Common myeloid progenitor, CD34-positive (primary cell): ENCODE results near the gene DTNB.
"Not testable (repeated sequence)": the region's sequence is repeated elsewhere in the genome, so short reads cannot be mapped to it uniquely, and the experiment has no call there.

Experiments
- CTCF ChIA-PET: fragments of 350-600 bp; sonication (Branson Sonifier 250); formaldehyde crosslinking; loops from one replicate; lab custom pipeline; 2021; ENCODE audit warnings: antibody characterized with exemption; lab: Charles Lee
- POLR2A ChIA-PET: fragments of 350-600 bp; sonication (Branson Sonifier 250); formaldehyde crosslinking; loops from one replicate; lab custom pipeline; 2021; ENCODE audit warnings: antibody characterized with exemption; lab: Charles Lee
- DNase-seq, 3 donors: peaks; one replicate each; pipeline versions ENCODE4 v3.0.0 to v3.0.0-alpha.2; 2013
- H3K27ac ChIP-seq, 2 experiments: 1 replicate in 1 of 2; 2 replicates in 1 of 2; pipeline ENCODE4 v1.7.0; 2013; ENCODE audit warnings: inconsistent platforms in 2 of 2, low read length in 2 of 2, mild to moderate bottlenecking in 2 of 2, low read depth in 1 of 2, moderate library complexity in 1 of 2; ENCODE audit not compliant: severe bottlenecking in 2 of 2, insufficient read depth in 1 of 2, poor library complexity in 1 of 2
- H3K27me3 ChIP-seq, 5 experiments: replicated peaks in 2 of 5; 1 replicate in 3 of 5; 2 replicates in 2 of 5; pipeline versions ENCODE4 v1.6.1 to v1.7.0; 2013; ENCODE audit warnings: low read length in 4 of 5, mild to moderate bottlenecking in 2 of 5, moderate library complexity in 2 of 5, inconsistent platforms in 1 of 5; ENCODE audit not compliant: insufficient read depth in 5 of 5, control insufficient read depth in 4 of 5
- H3K36me3 ChIP-seq, 4 experiments: 1 replicate in 2 of 4; 2 replicates in 2 of 4; pipeline versions ENCODE4 v1.6.1 to v1.7.0; 2013; ENCODE audit warnings: low read length in 3 of 4, control low read depth in 1 of 4, mild to moderate bottlenecking in 1 of 4; ENCODE audit not compliant: control insufficient read depth in 4 of 4, insufficient read depth in 4 of 4
- H3K4me1 ChIP-seq, 4 experiments: 1 replicate in 3 of 4; 2 replicates in 1 of 4; pipeline versions ENCODE4 v1.6.1 to v1.7.1; 2013; ENCODE audit warnings: low read length in 3 of 4, mild to moderate bottlenecking in 3 of 4, control low read depth in 1 of 4, inconsistent platforms in 1 of 4, moderate library complexity in 1 of 4; ENCODE audit not compliant: control insufficient read depth in 4 of 4, insufficient read depth in 4 of 4; ENCODE audit errors: control extremely low read depth in 1 of 4
- H3K4me3 ChIP-seq, 7 experiments: 1 replicate in 4 of 7; 2 replicates in 3 of 7; pipeline versions ENCODE4 v1.5.1 to v1.7.0; 2013; ENCODE audit warnings: mild to moderate bottlenecking in 7 of 7, low read length in 6 of 7, moderate library complexity in 6 of 7, inconsistent platforms in 2 of 7, low read depth in 2 of 7, control low read depth in 1 of 7; ENCODE audit not compliant: insufficient read depth in 4 of 7, control insufficient read depth in 1 of 7; ENCODE audit errors: extremely low read depth in 1 of 7
- H3K9me3 ChIP-seq, 5 experiments: 1 replicate in 4 of 5; 2 replicates in 1 of 5; pipeline versions ENCODE4 v1.6.1 to v1.7.1; 2013; ENCODE audit warnings: low read length in 4 of 5, mild to moderate bottlenecking in 2 of 5, inconsistent platforms in 1 of 5, low read depth in 1 of 5, moderate library complexity in 1 of 5; ENCODE audit not compliant: control insufficient read depth in 4 of 5, insufficient read depth in 2 of 5; ENCODE audit errors: control extremely low read depth in 1 of 5
- WGBS: methylation state at CpG from one replicate; pipeline ENCODE4 v1.1.5; 2013; ENCODE audit not compliant: insufficient coverage; 5-methylcytosine and 5-hydroxymethylcytosine counted together

DTNB gene

GRCh38 chr2:25710750-25711149 lies 37.4 kb upstream of the DTNB start:
- WGBS, result no CpG with 5 or more reads among the region's 3 CpGs
- H3K4me3 ChIP-seq, result no peak overlapping the region
- H3K36me3 ChIP-seq, result no peaks in the 10 kb centered on the region
- DNase-seq, result no peak
- no peaks in the 10 kb centered on the region for H3K9me3 ChIP-seq
- no peak overlapping the region for H3K27ac ChIP-seq
- ChIA-PET CTCF (interaction anchor here (3.3 kb wide), 1 partner anchor 11 kb away, joined by 19 read pairs; no protein-coding TSS in a partner anchor), POLR2A (no interaction called here)
- H3K27me3 ChIP-seq, result peaks cover 0 to 2% (median 0%) of the 10 kb centered on the region in 5 experiments
- H3K4me1 ChIP-seq, result peaks cover 0 to 10% (median 7%) of the 10 kb centered on the region in 4 experiments

- no peak for DNase-seq
- Histone ChIP-seq H3K4me1 (peaks cover 0 to 10% (median 7%) of the 10 kb centered on the region in 4 experiments), H3K4me3 (no peak overlapping the region), H3K27me3 (peaks cover 0 to 2% (median 0%) of the 10 kb centered on the region in 5 experiments), H3K27ac (no peak overlapping the region), H3K9me3 (no peaks in the 10 kb centered on the region), H3K36me3 (no peaks in the 10 kb centered on the region)
- POLR2A ChIA-PET, result no interaction called here
- WGBS, result no CpG with 5 or more reads among the region's 2 CpGs
- CTCF ChIA-PET, result interaction anchor here (1.2 to 3.3 kb wide), 2 partner anchors 9 to 34 kb away, joined by 3 to 19 read pairs; no protein-coding TSS in a partner anchor
Observed at GRCh38 chr2:25709349-25709748, 36.0 kb upstream of the DTNB start.

DNA sequence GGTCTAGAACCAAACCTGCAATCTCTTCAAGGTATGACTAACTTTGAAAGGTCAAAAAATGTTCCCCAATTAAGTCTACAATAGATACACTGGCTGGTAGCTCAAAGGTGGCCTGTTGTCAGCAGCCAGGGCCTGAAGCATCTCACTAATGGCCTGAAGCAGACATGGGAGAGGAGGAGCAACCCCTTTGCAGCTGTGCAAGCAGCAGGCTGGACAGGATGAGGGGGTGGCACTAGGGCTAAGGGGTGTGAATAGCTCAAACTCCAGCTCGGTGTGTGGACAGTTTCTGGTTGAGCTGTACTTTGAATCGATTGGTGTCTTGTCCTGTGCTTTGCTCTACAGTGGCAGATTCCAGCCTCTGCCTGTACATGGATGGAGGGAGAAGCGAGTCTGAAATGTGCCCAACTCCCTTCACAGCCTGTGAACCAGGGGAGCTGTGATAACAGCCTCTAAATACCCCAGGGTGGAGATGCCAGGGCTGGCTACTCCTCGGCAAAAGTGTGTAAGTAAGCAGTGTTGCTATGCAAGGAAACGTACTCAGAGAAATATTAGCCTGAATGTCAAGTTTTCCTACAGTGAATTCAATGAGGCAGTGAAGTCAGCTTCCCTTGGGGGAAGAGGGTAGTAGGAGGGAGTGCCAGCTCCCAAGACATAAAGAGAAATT lies 34.7 kb upstream of the DTNB start:
- POLR2A ChIA-PET, result no interaction called here
- Histone ChIP-seq H3K4me1 (peaks cover 0 to 10% (median 7%) of the 10 kb centered on the region in 4 experiments), H3K4me3 (no peak overlapping the region), H3K27me3 (peaks cover 0 to 2% (median 0%) of the 10 kb centered on the region in 5 experiments), H3K27ac (no peak overlapping the region), H3K9me3 (no peaks in the 10 kb centered on the region), H3K36me3 (no peaks in the 10 kb centered on the region)
- no peak for DNase-seq
- WGBS, result 100% methylated on average over 4 of the region's 5 CpGs
- CTCF ChIA-PET, result interaction anchor here (1.1 kb wide), 1 partner anchor 44 kb away, joined by 4 read pairs; no protein-coding TSS in a partner anchor

DNA sequence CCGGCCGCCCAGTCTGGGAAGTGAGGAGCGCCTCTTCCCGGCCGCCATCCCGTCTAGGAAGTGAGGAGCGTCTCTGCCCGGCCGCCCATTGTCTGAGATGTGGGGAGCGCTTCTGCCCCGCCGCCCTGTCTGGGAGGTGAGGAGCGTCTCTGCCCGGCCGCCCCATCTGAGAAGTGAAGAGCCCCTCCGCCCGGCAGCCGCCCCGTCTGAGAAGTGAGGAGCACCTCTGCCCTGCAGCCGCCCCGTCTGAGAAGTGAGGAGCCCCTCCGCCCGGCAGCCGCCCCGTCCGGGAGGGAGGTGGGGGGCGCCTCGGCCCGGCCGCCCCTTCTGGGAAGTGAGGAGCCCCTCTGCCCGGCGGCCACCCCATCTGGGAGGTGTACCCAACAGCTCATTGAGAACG lies 32.2 kb upstream of the DTNB start:
- DNase-seq, H3K9me3 ChIP-seq, H3K4me3 ChIP-seq, H3K36me3 ChIP-seq, H3K27me3 ChIP-seq, CTCF ChIA-PET, H3K4me1 ChIP-seq, H3K27ac ChIP-seq, POLR2A ChIA-PET: not testable (repeated sequence)
- WGBS, result 97% methylated on average over 13 of the region's 33 CpGs

- ChIA-PET CTCF (interaction anchor here (0.7 to 5.5 kb wide), 7 partner anchors 9 to 94 kb away, joined by 3 to 62 read pairs (median 6); no protein-coding TSS in a partner anchor), POLR2A (no interaction called here)
- H3K27me3 ChIP-seq, result no peaks in the 10 kb centered on the region
- peaks cover 0 to 11% (median 4%) of the 10 kb centered on the region in 4 experiments for H3K4me1 ChIP-seq
- no peak overlapping the region for H3K4me3 ChIP-seq
- H3K27ac ChIP-seq, result no peak overlapping the region
- DNase-seq, result no peak
- 99% methylated on average over 9 of the region's 9 CpGs for WGBS
- H3K36me3 ChIP-seq, result no peaks in the 10 kb centered on the region
- H3K9me3 ChIP-seq, result no peaks in the 10 kb centered on the region
Observed at GRCh38 chr2:25701801-25702200, 28.4 kb upstream of the DTNB start.

GRCh38 chr2:25700221-25700660 lies 26.9 kb upstream of the DTNB start:
- CTCF ChIA-PET, result interaction anchor here (0.9 to 5.5 kb wide), 16 partner anchors 9 to 148 kb away, joined by 3 to 62 read pairs (median 4); no protein-coding TSS in a partner anchor
- peak; percentile 49 to 61 (median 59) for DNase-seq
- Histone ChIP-seq H3K4me3 (no peak overlapping the region), H3K36me3 (no peaks in the 10 kb centered on the region), H3K4me1 (peaks cover 0 to 11% (median 4%) of the 10 kb centered on the region in 4 experiments), H3K27ac (no peak overlapping the region), H3K9me3 (no peaks in the 10 kb centered on the region), H3K27me3 (no peaks in the 10 kb centered on the region)
- POLR2A ChIA-PET, result interaction anchor here (0.6 to 0.7 kb wide), 2 partner anchors 92 to 101 kb away, joined by 3 to 9 read pairs; no protein-coding TSS in a partner anchor
- WGBS, result 83% methylated on average over 2 of the region's 6 CpGs

DNA sequence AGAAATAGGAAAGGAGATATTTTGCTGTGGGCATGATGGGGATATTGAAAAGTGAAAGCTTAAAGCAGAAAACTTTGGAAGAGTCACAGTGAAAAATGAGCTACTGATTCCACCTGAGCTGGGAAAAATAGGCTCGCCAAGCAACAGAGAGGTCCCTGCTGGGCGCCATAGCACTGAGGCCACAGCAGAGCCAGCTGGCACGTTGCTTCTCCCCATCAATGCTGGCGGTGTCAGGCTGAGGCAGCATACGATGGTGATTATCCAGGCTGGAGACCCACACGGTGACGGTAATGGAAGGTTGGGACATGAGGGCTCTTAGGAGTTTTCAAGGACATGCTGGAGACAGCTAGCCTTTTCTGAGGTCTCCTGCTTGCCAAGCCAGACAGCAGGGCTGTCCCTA lies 25.8 kb upstream of the DTNB start:
- no peaks in the 10 kb centered on the region for H3K27me3 ChIP-seq
- H3K4me3 ChIP-seq, result no peak overlapping the region
- H3K27ac ChIP-seq, result no peak overlapping the region
- no peaks in the 10 kb centered on the region for H3K36me3 ChIP-seq
- peaks cover 0 to 11% (median 4%) of the 10 kb centered on the region in 4 experiments for H3K4me1 ChIP-seq
- ChIA-PET POLR2A (no interaction called here), CTCF (interaction anchor here (0.7 to 5.5 kb wide), 11 partner anchors 12 to 227 kb away, joined by 3 to 62 read pairs (median 6); partner anchors contain the start of gene DTNB)
- no peaks in the 10 kb centered on the region for H3K9me3 ChIP-seq
- WGBS, result 92% methylated on average over 7 of the region's 7 CpGs
- DNase-seq, result no peak
